Motor neuron (in vitro differentiated cells): Measurements from ENCODE around the gene ATXN7L1. TPM values are rescaled to one million over a fixed set of nuclear protein-coding genes. Genes with fewer than 3 reads are reported as not detected.

Experiments
- ATAC-seq, 8 experiments: fragments of 200-7000 bp; cut with Tn5 transposase; replicated peaks in 6 of 8; 2 replicates each; pipeline ENCODE4 v1.8.0; 2021; ENCODE audit warnings: mild to moderate bottlenecking in 8 of 8, moderate library complexity in 8 of 8
- H3K27ac ChIP-seq, 2 donors: fragments of 250-450 bp; sonication (Bioruptor Pico); 2 replicates each; pipeline ENCODE4 v1.9.0; 2021; ENCODE audit warnings: antibody characterized with exemption in 2 of 2, mild to moderate bottlenecking in 2 of 2, moderate library complexity in 1 of 2
- H3K4me1 ChIP-seq, 2 donors: fragments of 250-450 bp; sonication (Bioruptor Pico); replicated peaks in 1 of 2; 2 replicates each; pipeline ENCODE4 v1.6.1; 2021; ENCODE audit warnings: antibody characterized with exemption in 2 of 2, mild to moderate bottlenecking in 2 of 2, moderate library complexity in 1 of 2
- H3K4me3 ChIP-seq, 5 donors: fragments of 250-450 bp; sonication (Bioruptor Pico); 2 replicates each; pipeline ENCODE4 v1.9.0; 2021; ENCODE audit warnings: antibody characterized with exemption in 5 of 5, mild to moderate bottlenecking in 5 of 5, moderate library complexity in 4 of 5
- WGBS, 10 experiments: fragments of 450-650 bp; shearing (Covaris generic); methylation state at CpG; one replicate each; pipeline ENCODE4 v1.0.0; 2022; 5-methylcytosine and 5-hydroxymethylcytosine counted together
- in situ Hi-C, 9 experiments: fragments of 400-800 bp; cut with MboI; loops; one replicate each; pipeline ENCODE4 v1.15.0; 2021; ENCODE audit warnings: low sequenced_read_pairs in 9 of 9, low pct_unique_long_range_greater_than_20kb in 2 of 9; ENCODE audit not compliant: unreplicated experiment in 9 of 9
- total RNA-seq, 8 experiments: library from RNA; unstranded; fragments of 300-600 nt; gene quantifications; 2 replicates each; pipeline versions ENCODE4 v1.2.3 to v1.2.4, GENCODE V29; 2022

Gene ATXN7L1
- total RNA-seq, 8 experiments from 2014 or later = 6.5 to 23.7 (median 10.6) TPM

DNA sequence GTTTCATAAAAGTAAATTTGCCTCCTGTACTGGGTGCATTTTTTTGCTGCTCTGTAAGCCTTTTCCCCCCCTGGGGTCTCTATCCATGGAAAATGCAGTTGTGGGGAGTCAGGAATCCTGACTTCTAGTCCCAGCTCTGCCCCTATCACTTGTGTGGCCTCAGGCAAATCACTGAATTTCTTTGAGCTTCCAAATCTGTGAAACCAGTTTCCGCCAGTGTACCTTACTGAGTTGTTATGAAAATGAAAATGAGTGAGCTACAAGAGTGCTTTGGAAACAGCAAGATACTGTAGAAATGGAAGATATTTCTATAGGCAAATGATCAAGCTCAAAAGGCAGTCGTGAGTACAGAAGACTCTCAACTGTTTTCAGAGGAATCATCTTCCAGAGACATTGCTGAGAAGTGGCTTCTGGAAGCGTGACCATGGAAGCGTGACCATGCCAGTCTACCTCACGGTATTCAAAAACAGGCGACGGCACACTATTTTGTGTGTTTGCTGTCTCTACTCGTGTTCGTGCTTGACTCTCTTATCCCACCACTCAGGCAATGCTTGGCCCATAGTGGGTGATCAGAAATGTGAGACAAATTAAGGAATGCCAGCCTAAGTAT is 107.4 kb downstream of the ATXN7L1 start:
- Histone ChIP-seq H3K27ac (no peak overlapping the region), H3K4me1 (peaks cover 41 to 43% of the 10 kb centered on the region in 2 donors), H3K4me3 (no peak overlapping the region)
- ATAC-seq = no peak
- in situ Hi-C loops = loop anchor here in 7 of 9 experiments (25.0 kb wide), 1 partner anchor 268 kb away; no protein-coding TSS in a partner anchor
- 78 to 100% (median 95%) methylated on average over 2 to 8 of the region's 9 CpGs; no CpG with 5 or more reads in 3 of the 10 experiments for WGBS, 10 experiments

DNA sequence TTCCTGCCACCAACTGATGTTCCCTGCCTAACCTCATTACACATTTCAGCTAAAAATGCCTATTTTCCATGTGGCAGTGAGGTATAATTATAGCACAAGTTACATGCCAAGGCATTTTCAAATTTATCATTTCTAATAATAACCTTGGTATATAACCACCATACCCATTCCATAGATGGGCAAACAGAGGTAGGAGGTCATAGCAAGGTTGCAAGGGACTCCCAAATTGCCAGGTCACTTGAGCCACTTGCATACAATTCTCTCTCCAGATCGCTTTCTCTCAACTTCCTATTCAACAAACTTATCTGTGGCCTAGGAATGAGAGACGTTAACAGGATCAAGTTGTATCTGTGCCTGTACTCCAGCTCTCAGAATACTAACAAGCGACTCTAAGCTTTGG is 108.3 kb downstream of the ATXN7L1 start:
- ATAC-seq = no peak
- Histone ChIP-seq H3K27ac (no peak overlapping the region), H3K4me3 (no peak overlapping the region), H3K4me1 (peaks cover 33 to 34% of the 10 kb centered on the region in 2 donors)
- WGBS, 10 experiments = 86 to 100% (median 95%) methylated on average over 1 to 3 of the region's 3 CpGs; no CpG with 5 or more reads in 3 of the 10 experiments
- in situ Hi-C loops = loop anchor here in 7 of 9 experiments (25.0 kb wide), 1 partner anchor 269 kb away; no protein-coding TSS in a partner anchor

DNA sequence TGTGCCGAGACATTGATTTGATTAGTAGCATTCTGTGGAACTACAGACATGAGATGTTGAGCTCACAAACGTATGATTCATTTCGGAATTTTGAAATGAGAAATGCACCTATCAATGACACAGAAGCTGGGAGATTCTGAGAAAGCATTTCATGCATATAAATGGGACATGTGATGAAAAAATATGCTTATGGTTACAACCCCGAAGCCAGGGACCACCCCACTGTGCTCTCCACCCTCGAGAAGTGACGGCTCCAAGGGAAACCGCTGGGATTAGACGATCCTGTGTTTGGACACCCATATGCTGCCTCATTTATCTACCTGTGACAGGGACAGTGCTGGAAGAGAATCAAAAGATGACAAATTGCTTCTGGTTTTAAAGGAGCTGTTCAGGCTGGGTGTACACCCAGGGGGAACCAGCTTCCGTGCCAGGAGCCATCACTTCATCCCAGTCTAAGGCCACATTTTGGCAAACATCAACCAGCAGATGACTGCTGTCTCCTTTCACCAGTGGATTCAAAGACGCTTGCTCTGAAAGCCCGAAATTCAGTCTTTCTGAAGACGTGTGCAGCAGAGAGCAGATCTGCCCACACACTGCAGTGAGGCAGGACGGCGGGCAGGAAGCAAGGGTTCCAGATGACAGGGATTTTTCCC is 109.9 kb downstream of the ATXN7L1 start:
- no peak for ATAC-seq
- Histone ChIP-seq H3K4me1 (peaks cover 29 to 30% of the 10 kb centered on the region in 2 donors), H3K4me3 (no peak overlapping the region), H3K27ac (no peak overlapping the region)
- 80 to 100% (median 91%) methylated on average over 1 to 13 of the region's 14 CpGs for WGBS, 10 experiments
- in situ Hi-C loops = loop anchor here in 7 of 9 experiments (25.0 kb wide), 1 partner anchor 271 kb away; no protein-coding TSS in a partner anchor

DNA sequence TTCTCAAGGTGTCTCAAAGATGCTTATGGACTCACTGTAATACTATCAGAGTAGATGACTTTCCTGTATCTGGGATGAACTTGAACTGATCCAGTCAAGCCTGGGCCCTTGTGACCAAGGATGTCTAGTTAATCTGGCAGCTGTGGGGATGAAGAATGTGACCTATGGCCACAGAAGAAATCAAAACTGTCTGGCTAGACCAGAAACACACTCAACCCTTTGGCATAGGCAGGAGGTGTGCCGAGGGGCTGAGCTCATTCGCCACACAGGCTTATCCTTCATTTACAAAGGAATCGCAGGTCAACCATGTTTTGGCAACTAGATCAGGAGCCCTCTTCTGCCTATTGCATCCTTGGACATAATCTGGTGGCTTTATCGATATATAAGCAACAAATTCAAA is 110.6 kb downstream of the ATXN7L1 start:
- Histone ChIP-seq H3K4me3 (no peak overlapping the region), H3K4me1 (peaks cover 29 to 30% of the 10 kb centered on the region in 2 donors), H3K27ac (no peak overlapping the region)
- WGBS, 10 experiments = 86 to 100% (median 95%) methylated on average over 1 to 4 of the region's 4 CpGs; no CpG with 5 or more reads in 3 of the 10 experiments
- in situ Hi-C loops = loop anchor here in 7 of 9 experiments (25.0 kb wide), 1 partner anchor 271 kb away; no protein-coding TSS in a partner anchor
- no peak for ATAC-seq

DNA sequence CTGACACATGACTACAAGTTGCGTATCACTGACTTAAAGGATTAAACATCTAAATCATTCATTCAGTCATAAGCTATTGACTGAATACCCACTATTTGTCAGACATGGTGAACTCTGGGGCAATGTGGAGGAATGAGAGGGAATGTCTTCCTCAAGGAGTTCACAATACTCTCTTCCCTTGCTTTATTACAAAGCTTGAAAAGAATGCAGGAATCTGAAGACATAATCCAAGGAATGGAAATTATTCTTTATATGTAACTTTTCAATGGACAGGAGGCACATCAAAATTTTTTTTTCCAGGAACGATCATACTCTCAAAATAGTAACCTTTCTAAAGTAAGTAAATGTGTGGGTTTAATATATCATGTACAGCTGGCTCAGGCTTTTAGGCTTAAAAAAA is 111.9 kb downstream of the ATXN7L1 start:
- 80 to 100% (median 89%) methylated on average over 1 to 2 of the region's 2 CpGs; no CpG with 5 or more reads in 4 of the 10 experiments for WGBS, 10 experiments
- in situ Hi-C loops = loop anchor here in 7 of 9 experiments (25.0 kb wide), 1 partner anchor 273 kb away; no protein-coding TSS in a partner anchor

DNA sequence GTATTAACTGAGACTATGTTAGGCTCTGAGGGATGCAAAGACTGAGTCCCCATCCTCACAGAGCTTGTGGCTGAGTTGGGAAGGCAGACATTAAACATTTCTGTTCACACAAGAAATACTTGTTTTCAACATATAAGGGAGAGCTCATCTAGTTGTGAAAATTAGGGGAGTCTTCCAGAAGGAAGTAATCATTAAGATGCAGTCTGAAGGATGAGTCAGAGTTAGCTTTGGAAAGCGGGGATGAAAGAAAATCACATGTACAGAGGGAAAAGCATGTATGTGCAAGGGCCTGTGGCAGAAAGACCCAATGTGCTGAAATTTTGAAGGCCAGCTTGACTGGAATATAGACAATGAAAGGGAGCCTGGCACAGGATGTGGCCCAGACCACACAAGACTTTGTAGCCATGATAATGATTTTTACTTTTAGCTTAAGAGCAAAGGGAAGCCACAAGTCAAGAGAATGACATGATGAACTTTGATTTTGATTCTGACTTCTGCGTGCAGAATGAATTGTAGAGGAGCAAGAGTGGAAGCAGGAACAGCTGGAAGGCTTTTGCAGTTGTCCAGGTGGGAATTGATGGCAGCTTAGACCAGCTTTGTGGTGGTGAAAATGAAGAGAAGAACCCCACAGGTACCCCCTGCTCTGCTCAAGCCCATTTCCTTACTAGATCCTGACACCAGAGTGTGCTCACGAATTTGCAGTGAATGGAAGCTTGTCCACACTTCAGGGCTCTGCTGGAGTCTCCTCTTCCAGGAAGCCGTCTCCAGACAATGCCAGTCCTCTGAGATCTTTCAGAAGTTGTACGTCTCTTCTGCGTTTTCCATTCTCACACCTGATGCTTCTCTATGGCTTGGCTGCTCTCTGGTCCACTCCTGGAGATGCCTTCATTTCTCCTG is 115.6 kb downstream of the ATXN7L1 start:
- peak in 7 of 8 experiments; percentile 8 to 27 (median 18) for ATAC-seq

More for the DNA sequence above, 111.9 kb downstream of the ATXN7L1 start:
- no peak overlapping the region for H3K27ac ChIP-seq
- peak in 1 of 8 experiments; percentile 43 for ATAC-seq
- H3K4me1 ChIP-seq = peaks cover 24 to 28% of the 10 kb centered on the region in 2 donors
- no peak overlapping the region for H3K4me3 ChIP-seq

DNA sequence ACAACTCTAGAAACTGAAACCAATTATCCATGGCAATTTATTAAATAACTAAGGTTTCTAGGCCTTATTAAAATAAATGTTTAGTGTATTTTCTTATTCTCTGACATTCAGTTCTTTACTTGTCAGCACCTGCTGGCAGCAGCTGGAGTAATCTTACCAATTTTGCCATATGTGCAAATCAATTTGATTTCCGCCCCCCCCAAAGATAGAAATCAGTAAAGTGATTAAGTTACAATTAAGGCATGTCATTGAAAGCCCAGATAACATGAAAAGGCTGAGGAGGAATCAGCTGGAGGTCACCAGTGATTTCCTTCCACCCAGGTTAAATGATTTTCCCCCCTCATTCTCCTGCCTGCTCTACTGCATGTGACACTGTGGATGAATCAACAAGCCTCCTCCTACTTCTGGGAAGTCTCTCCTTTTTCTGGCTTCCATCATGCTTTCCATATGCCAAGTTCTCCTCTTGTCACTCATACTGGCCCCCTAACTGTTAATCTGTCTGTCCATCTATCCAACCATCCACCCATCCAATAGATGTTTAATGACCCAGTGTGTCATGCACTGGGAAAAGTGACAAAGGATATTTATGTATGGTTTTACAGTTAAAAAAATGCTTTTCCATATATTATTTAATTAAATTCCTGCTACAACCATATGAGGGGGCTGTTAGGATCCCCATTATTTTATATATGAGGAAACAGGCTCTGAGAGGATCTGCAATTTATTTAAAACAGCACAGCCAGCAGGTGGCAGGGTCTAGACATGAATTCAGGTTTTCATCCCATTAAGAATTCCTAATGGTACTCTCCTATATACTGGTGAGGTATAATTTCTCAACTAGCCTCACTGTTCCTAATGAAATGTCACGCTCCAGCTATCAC is 116.5 kb downstream of the ATXN7L1 start:
- in situ Hi-C loops = loop anchor here in 7 of 9 experiments (25.0 kb wide), 1 partner anchor 277 kb away; no protein-coding TSS in a partner anchor
- WGBS, 10 experiments = 60 to 100% (median 86%) methylated on average over 1 to 2 of the region's 2 CpGs; no CpG with 5 or more reads in 1 of the 10 experiments
- Histone ChIP-seq H3K4me1 (peaks cover 11 to 31% of the 10 kb centered on the region in 2 donors), H3K27ac (no peak overlapping the region), H3K4me3 (no peak overlapping the region)
- ATAC-seq = peak; percentile 51 to 80 (median 68)

More for the DNA sequence above, 115.6 kb downstream of the ATXN7L1 start:
- no peak overlapping the region for H3K27ac ChIP-seq
- no peak overlapping the region for H3K4me3 ChIP-seq
- in situ Hi-C loops = loop anchor here in 7 of 9 experiments (25.0 kb wide), 1 partner anchor 277 kb away; no protein-coding TSS in a partner anchor
- peaks cover 12 to 30% of the 10 kb centered on the region in 2 donors for H3K4me1 ChIP-seq
- 59 to 100% (median 94%) methylated on average over 2 to 5 of the region's 6 CpGs for WGBS, 10 experiments

DNA sequence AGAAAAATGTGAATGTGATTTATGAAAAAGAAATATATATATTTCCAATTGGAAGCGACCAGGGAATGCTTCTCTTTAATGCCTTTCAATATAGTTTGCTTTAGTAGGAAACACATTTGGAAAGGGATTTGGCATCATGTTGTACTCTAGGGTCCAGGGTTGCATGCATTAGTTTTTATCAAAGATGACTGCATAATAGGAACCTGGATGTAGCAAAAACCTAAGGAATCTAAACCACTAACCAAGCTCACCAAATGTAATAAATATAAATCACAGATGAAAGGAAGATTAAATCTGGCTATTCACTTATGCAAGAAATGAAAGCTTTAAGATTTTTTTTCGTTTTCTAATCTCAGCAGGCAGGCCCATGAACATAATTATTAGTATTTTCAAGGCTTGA is 120.0 kb downstream of the ATXN7L1 start:
- no peak for ATAC-seq
- in situ Hi-C loops = loop anchor here in 7 of 9 experiments (25.0 kb wide), 1 partner anchor 281 kb away; no protein-coding TSS in a partner anchor
- H3K4me3 ChIP-seq = no peak overlapping the region
- no peak overlapping the region for H3K27ac ChIP-seq
- H3K4me1 ChIP-seq = peaks cover 11 to 31% of the 10 kb centered on the region in 2 donors
- WGBS, 10 experiments = 0 to 86% (median 56%) methylated on average over 1 to 2 of the region's 2 CpGs; no CpG with 5 or more reads in 1 of the 10 experiments

DNA sequence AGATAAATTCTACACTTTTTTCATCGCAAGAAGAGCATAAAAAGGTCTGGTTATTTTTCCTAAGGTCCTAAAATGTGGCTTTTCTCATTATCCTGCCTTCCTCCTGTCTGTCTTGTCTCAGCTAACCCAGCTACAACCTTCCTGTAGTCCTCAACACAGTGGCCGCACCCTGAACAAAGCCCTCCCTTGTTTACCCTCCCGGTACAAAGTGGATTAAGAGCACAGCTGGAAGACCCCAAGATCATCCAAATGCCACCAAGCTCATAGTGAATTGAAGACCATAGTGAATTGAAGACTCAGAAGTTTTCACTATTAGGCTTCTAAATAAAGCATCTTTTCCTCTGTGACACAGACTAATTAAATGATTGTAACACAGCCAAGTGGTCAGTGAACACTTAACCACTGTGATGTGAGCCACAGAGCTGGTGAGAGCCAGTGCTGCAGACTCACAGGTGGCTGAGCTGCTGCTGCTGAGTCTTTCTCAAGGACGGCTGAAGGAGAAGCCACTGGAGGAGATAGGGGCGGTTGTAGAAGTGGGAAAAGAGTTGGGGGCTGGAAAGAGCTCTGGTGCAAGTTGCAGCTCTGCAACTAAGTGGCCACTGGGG is 123.6 kb downstream of the ATXN7L1 start:
- 76 to 100% (median 85%) methylated on average over 1 to 4 of the region's 5 CpGs; no CpG with 5 or more reads in 2 of the 10 experiments for WGBS, 10 experiments

DNA sequence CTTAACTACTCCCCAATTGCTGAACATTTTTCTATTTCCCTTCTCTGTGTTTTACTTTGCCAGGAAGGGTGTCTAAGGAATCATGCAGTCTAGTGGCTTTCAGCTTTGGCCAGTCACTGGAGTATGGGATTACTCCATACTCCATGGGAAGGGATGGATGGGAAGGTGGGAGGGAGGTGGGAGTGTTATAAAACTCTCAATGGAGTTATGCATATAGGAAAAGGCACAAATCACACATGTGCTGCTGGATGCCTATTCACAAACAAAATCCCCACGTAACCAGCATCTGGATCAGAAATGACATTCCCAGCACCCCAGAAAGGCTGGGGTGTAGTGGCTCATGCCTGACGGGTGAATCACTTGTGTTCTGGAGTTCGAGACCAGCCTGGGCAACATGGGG is 125.3 kb downstream of the ATXN7L1 start:
- WGBS, 10 experiments = 80% methylated on average over 1 of the region's 3 CpGs; no CpG with 5 or more reads in 9 of the 10 experiments
- no peak for ATAC-seq
- in situ Hi-C loops = loop anchor here in 7 of 9 experiments (25.0 kb wide), 1 partner anchor 286 kb away; no protein-coding TSS in a partner anchor
- Histone ChIP-seq H3K27ac (no peak overlapping the region), H3K4me3 (no peak overlapping the region), H3K4me1 (peaks cover 0 to 4% of the 10 kb centered on the region in 2 donors)

More for the DNA sequence above, 123.6 kb downstream of the ATXN7L1 start:
- in situ Hi-C loops = loop anchor here in 7 of 9 experiments (25.0 kb wide), 1 partner anchor 285 kb away; no protein-coding TSS in a partner anchor
- Histone ChIP-seq H3K27ac (no peak overlapping the region), H3K4me1 (peaks cover 0 to 15% of the 10 kb centered on the region in 2 donors), H3K4me3 (no peak overlapping the region)
- ATAC-seq = peak in 1 of 8 experiments; percentile 27

DNA sequence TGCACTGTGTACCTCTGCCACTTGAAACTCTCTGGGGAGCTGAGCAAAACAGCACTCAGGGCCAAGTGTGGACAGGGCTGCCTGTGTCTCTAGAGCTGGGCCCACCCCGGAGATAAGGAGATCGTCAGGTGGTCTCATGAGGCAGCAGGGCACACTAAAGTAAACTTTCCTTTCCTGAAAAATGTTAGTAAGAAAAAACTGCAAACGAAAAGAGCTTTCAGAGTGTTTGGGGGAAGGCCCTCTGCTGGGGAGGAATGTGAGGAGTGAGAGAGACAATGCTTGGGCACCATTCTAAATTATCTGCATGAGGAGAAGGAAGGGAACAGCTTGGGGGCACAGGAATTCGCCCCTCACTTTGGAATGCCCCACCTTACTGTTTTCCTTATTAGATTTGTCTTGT is 127.7 kb downstream of the ATXN7L1 start:
- H3K4me1 ChIP-seq = peaks cover 0 to 1% of the 10 kb centered on the region in 2 donors
- 20 to 100% (median 90%) methylated on average over 1 to 4 of the region's 4 CpGs; no CpG with 5 or more reads in 4 of the 10 experiments for WGBS, 10 experiments
- no peak for ATAC-seq
- no peak overlapping the region for H3K27ac ChIP-seq
- no peak overlapping the region for H3K4me3 ChIP-seq
- in situ Hi-C loops = no loop called here
